HUES48 (cell line): ENCODE results near the gene MRPS27.

Source experiments
- H3K27ac ChIP-seq: one replicate; pipeline ENCODE4 v1.7.0; 2013; ENCODE audit warnings: low read depth, low read length, inconsistent platforms
- H3K27me3 ChIP-seq: 2 replicates; pipeline ENCODE4 v1.6.1; 2013; ENCODE audit warnings: mild to moderate bottlenecking, low read length; ENCODE audit not compliant: control insufficient read depth, insufficient read depth
- H3K36me3 ChIP-seq: 2 replicates; pipeline ENCODE4 v1.6.1; 2013; ENCODE audit warnings: low read length; ENCODE audit not compliant: control insufficient read depth, insufficient read depth
- H3K4me1 ChIP-seq: 2 replicates; pipeline ENCODE4 v1.6.1; 2013; ENCODE audit warnings: mild to moderate bottlenecking, low read length; ENCODE audit not compliant: control insufficient read depth, insufficient read depth
- H3K4me3 ChIP-seq: 2 replicates; pipeline ENCODE4 v1.5.1; 2013; ENCODE audit warnings: mild to moderate bottlenecking, low read depth, low read length
- H3K9ac ChIP-seq: 2 replicates; pipeline ENCODE4 v1.6.1; 2013; ENCODE audit warnings: mild to moderate bottlenecking, low read depth, low read length, moderate library complexity
- H3K9me3 ChIP-seq: 2 replicates; pipeline ENCODE4 v1.6.1; 2013; ENCODE audit warnings: low read length; ENCODE audit not compliant: control insufficient read depth, insufficient read depth

The MRPS27 gene

DNA sequence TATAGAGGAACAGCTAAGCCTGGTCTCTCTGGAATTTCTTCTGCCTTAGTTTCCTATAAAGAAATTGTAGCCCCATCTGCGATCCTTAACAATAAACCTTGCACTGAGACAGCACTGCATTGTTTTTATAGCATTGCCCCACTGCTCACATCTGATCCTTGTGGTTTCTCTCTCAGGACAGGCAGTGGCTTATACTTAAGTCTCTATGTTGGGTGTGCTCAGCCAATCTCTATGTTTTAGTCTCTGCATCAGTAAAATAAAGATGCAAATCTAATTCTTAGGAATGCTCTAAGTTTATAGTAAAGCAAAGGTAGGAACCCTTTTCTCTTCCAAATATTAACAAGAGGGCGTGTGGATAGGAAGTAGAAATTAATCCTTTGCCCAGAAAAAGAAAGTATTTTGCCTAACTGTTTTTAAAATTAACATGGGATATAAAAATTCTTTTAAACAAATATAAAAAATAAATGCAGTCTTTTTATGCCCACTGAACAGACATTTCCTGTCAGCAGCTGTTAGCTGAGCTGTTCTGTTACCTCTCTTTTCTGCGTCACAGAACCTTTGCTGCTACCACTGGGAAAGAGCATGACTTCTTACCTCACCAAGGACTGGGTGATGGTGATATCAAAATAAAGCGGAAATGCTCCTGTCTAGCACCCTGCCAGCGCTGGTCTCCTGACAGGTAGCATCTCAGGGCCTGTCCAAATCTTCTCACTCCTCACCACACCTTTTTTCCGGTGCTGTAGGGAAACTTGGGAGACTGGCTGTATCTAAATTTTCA lies 29.5 kb downstream of the MRPS27 start:
- H3K9ac ChIP-seq = no peak overlapping the region
- no peaks in the 10 kb centered on the region for H3K9me3 ChIP-seq
- no peak overlapping the region for H3K4me3 ChIP-seq
- peaks cover 82% of the 10 kb centered on the region for H3K36me3 ChIP-seq
- H3K27me3 ChIP-seq = no peaks in the 10 kb centered on the region
- H3K4me1 ChIP-seq = peaks cover 9% of the 10 kb centered on the region; the same call in 1 of the 2 replicates
- H3K27ac ChIP-seq = no peak overlapping the region

GRCh38 chr5:72288924-72289323 lies 31.1 kb downstream of the MRPS27 start:
- H3K36me3 ChIP-seq = peaks cover 66% of the 10 kb centered on the region

GRCh38 chr5:72286798-72287197 lies 33.2 kb downstream of the MRPS27 start:
- Histone ChIP-seq H3K4me3 (no peak overlapping the region), H3K4me1 (no peaks in the 10 kb centered on the region), H3K9ac (no peak overlapping the region), H3K9me3 (no peaks in the 10 kb centered on the region), H3K36me3 (peaks cover 66% of the 10 kb centered on the region), H3K27me3 (no peaks in the 10 kb centered on the region), H3K27ac (no peak overlapping the region)

More at GRCh38 chr5:72288924-72289323, 31.1 kb downstream of the MRPS27 start:
- Histone ChIP-seq H3K9me3 (no peaks in the 10 kb centered on the region), H3K27ac (no peak overlapping the region), H3K9ac (no peak overlapping the region), H3K4me3 (no peak overlapping the region), H3K4me1 (peaks cover 9% of the 10 kb centered on the region; the same call in 1 of the 2 replicates), H3K27me3 (no peaks in the 10 kb centered on the region)

GRCh38 chr5:72285424-72285821 lies 34.6 kb downstream of the MRPS27 start:
- Histone ChIP-seq H3K27ac (no peak overlapping the region), H3K4me3 (no peak overlapping the region), H3K36me3 (peaks cover 62% of the 10 kb centered on the region), H3K9me3 (no peaks in the 10 kb centered on the region), H3K4me1 (no peaks in the 10 kb centered on the region), H3K9ac (no peak overlapping the region), H3K27me3 (no peaks in the 10 kb centered on the region)

DNA sequence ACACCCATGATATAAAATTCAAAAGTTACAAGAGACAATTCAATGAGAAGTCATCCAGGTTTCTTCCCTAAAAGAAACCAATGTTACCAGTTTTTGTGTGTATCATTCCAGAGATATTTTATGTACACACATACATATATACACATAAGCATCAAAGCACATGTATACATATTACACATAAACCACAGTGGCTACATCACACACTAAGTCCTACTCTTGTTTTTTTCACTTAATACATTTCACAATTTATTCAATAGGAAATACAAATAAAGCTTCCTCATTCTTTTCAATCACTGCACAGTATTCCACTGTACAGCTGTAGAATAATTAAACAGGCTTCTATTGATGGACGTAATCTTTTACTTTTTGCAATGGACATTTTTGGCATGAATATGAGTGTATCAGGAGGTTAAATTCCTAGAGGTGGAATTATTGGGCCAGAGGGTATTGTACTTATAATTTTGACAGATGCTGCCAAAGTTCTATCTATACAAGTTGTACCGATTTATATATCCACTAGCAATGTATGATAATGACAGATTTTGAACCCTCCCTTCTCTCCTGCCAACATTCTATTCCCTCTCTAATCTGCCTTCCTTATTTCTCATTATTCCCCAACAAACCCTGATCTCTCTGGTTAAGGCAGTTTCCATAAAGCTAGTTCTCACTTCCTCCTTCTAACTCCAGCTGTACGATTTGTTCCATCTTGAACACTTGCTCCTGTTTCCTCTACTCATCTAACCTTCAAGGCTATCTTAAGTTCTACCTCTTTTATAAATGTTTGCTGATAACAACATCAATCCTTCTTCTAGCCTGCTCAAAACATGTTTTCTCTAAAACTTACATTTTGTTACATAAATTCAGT lies 35.2 kb downstream of the MRPS27 start:
- Histone ChIP-seq H3K9ac (no peak overlapping the region), H3K9me3 (no peaks in the 10 kb centered on the region), H3K36me3 (peaks cover 57% of the 10 kb centered on the region), H3K4me3 (no peak overlapping the region), H3K27me3 (no peaks in the 10 kb centered on the region), H3K4me1 (no peaks in the 10 kb centered on the region), H3K27ac (no peak overlapping the region)

DNA sequence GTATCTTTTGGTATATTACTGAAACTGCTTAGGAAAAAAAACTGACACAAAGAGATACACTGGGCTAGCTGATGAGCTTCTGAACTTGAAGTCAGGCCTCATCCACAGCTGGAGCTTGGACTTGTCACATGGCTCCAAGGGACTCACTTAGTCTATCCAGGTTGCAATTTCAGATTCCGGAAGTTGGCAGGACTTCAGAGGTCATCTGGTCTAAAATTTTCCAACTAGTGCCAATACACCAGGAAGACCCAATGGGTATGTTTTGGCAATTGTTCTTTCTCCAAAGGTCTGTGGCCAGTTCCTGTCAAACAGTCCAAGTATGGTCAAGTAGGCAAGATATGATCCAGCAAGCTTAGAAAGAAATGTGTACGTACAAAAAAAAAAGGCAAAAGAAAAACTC lies 36.7 kb downstream of the MRPS27 start:
- peaks cover 55% of the 10 kb centered on the region for H3K36me3 ChIP-seq

GRCh38 chr5:72282878-72283277 lies 37.2 kb downstream of the MRPS27 start:
- Histone ChIP-seq H3K9me3 (no peaks in the 10 kb centered on the region), H3K27ac (no peak overlapping the region), H3K9ac (no peak overlapping the region), H3K27me3 (no peaks in the 10 kb centered on the region), H3K36me3 (peaks cover 55% of the 10 kb centered on the region), H3K4me3 (no peak overlapping the region), H3K4me1 (no peaks in the 10 kb centered on the region)

More for the DNA sequence above, 36.7 kb downstream of the MRPS27 start:
- Histone ChIP-seq H3K9me3 (no peaks in the 10 kb centered on the region), H3K27ac (no peak overlapping the region), H3K9ac (no peak overlapping the region), H3K4me1 (no peaks in the 10 kb centered on the region), H3K27me3 (no peaks in the 10 kb centered on the region), H3K4me3 (no peak overlapping the region)

DNA sequence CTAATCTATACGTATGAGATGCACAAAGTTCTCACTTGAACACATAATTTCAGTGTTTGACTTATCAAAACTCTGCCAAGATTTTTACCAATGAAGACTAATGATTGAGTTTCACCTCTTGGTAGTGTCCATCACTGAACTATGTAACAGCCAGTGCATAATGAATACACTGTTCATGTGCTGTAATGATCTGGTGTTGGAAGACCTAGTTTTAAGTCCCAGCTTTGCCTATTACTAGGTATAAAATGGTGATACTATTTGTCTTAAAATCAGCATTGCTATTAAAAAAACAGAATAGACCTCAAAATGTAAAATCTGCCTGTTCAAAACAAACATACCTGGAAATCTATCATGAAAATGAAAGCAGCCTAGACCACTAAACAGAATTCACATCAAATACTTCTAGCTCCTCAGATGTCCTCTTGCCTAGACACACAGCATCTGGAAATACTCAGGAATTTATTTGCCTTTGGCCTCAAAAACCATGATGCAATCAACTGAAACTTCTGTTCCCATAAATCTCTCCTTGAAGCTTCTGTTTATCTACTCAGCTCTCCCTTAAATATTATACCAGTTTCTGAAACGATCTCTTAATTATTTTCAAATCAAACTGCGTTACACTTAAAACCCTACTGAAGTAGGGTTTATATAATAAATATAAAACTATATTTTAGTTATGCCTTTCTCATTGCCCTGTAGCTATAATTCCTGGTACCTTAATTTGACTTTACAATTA lies 38.1 kb downstream of the MRPS27 start:
- Histone ChIP-seq H3K27me3 (no peaks in the 10 kb centered on the region), H3K9me3 (no peaks in the 10 kb centered on the region), H3K4me1 (no peaks in the 10 kb centered on the region), H3K27ac (no peak overlapping the region), H3K4me3 (no peak overlapping the region), H3K36me3 (peaks cover 49% of the 10 kb centered on the region), H3K9ac (no peak overlapping the region)

DNA sequence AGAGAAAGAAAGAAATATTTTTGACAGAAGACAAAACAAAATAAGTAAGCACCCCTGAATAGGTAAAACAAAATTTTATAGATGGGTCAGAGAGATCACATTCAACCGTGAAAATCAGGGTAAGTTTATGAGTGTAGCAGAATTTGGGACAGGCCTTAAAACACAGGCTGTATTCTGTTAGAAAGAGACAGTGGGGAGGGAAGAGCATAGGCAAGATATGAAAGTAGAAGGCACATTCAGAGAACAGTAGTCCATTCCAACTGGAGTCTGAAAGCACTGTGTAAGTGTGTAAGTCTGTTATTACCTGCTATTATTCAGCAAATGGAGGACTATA lies 38.6 kb downstream of the MRPS27 start:
- Histone ChIP-seq H3K36me3 (peaks cover 46% of the 10 kb centered on the region), H3K4me3 (no peak overlapping the region), H3K27ac (no peak overlapping the region), H3K27me3 (no peaks in the 10 kb centered on the region), H3K9ac (no peak overlapping the region), H3K4me1 (no peaks in the 10 kb centered on the region), H3K9me3 (no peaks in the 10 kb centered on the region)

DNA sequence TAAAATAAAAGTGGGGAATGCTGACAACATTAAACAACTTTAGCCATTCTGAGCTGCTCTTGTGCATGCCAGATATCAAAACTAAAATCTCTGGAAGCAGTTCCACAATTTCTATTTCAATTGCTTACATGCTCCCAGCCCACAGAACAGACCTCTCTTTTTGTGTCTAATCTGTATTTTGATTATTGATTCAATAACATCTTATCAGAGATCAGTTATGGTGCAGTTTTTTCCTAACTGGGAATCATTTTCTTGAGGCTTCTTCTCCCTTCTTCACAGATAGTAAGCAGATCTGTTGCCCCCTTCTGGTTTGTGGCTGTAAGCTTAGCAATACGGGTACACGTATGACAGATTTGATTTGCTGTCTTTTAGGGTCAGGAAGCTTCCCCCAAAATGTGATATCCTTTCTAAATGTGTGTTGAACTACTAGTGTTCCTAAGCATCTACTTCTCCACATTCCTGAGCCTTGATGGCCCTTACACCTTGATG lies 39.4 kb downstream of the MRPS27 start:
- no peaks in the 10 kb centered on the region for H3K9me3 ChIP-seq
- H3K27me3 ChIP-seq = no peaks in the 10 kb centered on the region
- no peak overlapping the region for H3K9ac ChIP-seq
- H3K4me1 ChIP-seq = no peaks in the 10 kb centered on the region
- no peak overlapping the region for H3K27ac ChIP-seq
- H3K4me3 ChIP-seq = no peak overlapping the region
- peaks cover 39% of the 10 kb centered on the region for H3K36me3 ChIP-seq
